ENCODE measurements around the gene DDAH2.

DNA sequence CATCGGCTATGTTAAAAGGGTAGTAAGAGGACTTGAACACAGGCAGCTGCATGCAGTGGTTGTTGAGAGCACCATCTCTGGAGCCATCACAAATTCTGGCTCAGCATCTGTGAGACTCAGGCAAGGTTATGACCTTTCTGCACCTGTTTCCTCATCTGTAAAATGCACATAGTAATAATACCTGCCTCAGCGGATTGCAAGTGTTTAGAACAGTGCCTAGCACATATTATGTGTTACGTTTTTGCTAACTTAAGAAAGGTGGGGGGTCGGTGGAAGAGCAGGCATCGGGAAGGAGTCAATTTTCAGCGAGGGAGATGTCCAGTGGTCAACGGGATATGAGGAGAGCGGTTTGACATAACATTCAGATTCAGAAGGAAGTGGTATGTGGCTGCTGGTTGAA lies 51.1 kb downstream of the DDAH2 start:
- TF ChIP-seq, protein P1, sequence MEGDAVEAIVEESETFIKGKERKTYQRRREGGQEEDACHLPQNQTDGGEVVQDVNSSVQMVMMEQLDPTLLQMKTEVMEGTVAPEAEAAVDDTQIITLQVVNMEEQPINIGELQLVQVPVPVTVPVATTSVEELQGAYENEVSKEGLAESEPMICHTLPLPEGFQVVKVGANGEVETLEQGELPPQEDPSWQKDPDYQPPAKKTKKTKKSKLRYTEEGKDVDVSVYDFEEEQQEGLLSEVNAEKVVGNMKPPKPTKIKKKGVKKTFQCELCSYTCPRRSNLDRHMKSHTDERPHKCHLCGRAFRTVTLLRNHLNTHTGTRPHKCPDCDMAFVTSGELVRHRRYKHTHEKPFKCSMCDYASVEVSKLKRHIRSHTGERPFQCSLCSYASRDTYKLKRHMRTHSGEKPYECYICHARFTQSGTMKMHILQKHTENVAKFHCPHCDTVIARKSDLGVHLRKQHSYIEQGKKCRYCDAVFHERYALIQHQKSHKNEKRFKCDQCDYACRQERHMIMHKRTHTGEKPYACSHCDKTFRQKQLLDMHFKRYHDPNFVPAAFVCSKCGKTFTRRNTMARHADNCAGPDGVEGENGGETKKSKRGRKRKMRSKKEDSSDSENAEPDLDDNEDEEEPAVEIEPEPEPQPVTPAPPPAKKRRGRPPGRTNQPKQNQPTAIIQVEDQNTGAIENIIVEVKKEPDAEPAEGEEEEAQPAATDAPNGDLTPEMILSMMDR (IDR thresholded peaks at IDR 0.05), result no peak
- no peak for TF ChIP-seq POLR2A (IDR thresholded peaks at IDR 0.05)
